NCI-H526 (cell line): ENCODE measurements around the gene MDC1.
"Not testable (repeated sequence)": the region's sequence is repeated elsewhere in the genome, so short reads cannot be mapped to it uniquely, and the experiment has no call there.

Experiments used
- DNase-seq, 2 experiments: peaks; one replicate each; lab custom pipeline; 2025; lab: John Stamatoyannopoulos, UW

Gene MDC1

GRCh38 chr6:30723843-30724741 is 7.0 kb upstream of the MDC1 start:
- DNase-seq, result not testable (repeated sequence)

GRCh38 chr6:30723159-30723842 is 6.2 kb upstream of the MDC1 start:
- not testable (repeated sequence) for DNase-seq

GRCh38 chr6:30722280-30723112 is 5.4 kb upstream of the MDC1 start:
- DNase-seq, result peak; percentile 66 to 80

GRCh38 chr6:30722025-30722279 is 4.9 kb upstream of the MDC1 start:
- peak in 1 of 2 experiments; percentile 39 for DNase-seq

GRCh38 chr6:30721198-30722024 is 4.3 kb upstream of the MDC1 start:
- peak; percentile 61 to 93 for DNase-seq

GRCh38 chr6:30720738-30721197 is 3.7 kb upstream of the MDC1 start:
- DNase-seq, result peak; percentile 57 to 72

- peak; percentile 96 to 98 for DNase-seq
Measured at GRCh38 chr6:30719791-30720737, 3.0 kb upstream of the MDC1 start, which contains the start of gene TUBB. Gene TUBB, plus strand, starts transcription at chr6:30720352. Its CDS starts 155 bp downstream, at chr6:30720507.

- peak; percentile 46 to 61 for DNase-seq
Measured at GRCh38 chr6:30719356-30719755, 2.3 kb upstream of the MDC1 start.

- not testable (repeated sequence) for DNase-seq
Measured at GRCh38 chr6:30717845-30718720, 1.0 kb upstream of the MDC1 start.

GRCh38 chr6:30716879-30717128 is 277 bp downstream of the MDC1 start:
- no peak for DNase-seq

GRCh38 chr6:30714263-30714662 is 2.8 kb downstream of the MDC1 start:
- DNase-seq, result no peak

GRCh38 chr6:30712441-30712945 is 4.6 kb downstream of the MDC1 start:
- no peak for DNase-seq

- no peak for DNase-seq
Measured at GRCh38 chr6:30711758-30712380, 5.2 kb downstream of the MDC1 start.

GRCh38 chr6:30709101-30709868 is 7.8 kb downstream of the MDC1 start:
- no peak for DNase-seq

GRCh38 chr6:30707281-30707850 is 9.7 kb downstream of the MDC1 start:
- DNase-seq, result no peak

- DNase-seq, result no peak
Measured at GRCh38 chr6:30705620-30706019, 11.5 kb downstream of the MDC1 start.

- no peak for DNase-seq
Measured at GRCh38 chr6:30703821-30704220, 13.3 kb downstream of the MDC1 start.

- DNase-seq, result no peak
Measured at GRCh38 chr6:30703011-30703410, 14.1 kb downstream of the MDC1 start.
